Cardiac fibroblast (primary cell): ENCODE results near the gene JAK1.

Experiments used
- DNase-seq, 2 donors: peaks; one replicate each; pipeline versions ENCODE4 v3.0.0 to v3.0.0-alpha.2; 2010; ENCODE audit warnings: low read depth in 2 of 2
- H3K4me3 ChIP-seq, 2 donors: replicated peaks in 1 of 2; 1 replicate in 1 of 2; 2 replicates in 1 of 2; pipeline ENCODE4 v1.5.1; 2011; ENCODE audit warnings: low read depth in 2 of 2, low read length in 2 of 2, mild to moderate bottlenecking in 2 of 2, moderate library complexity in 1 of 2
- TF ChIP-seq, protein P1 (sequence below): IDR thresholded peaks from one replicate; pipeline ENCODE4 v1.5.1; 2011; ENCODE audit warnings: low read depth, mild to moderate bottlenecking, low read length, inconsistent platforms

JAK1 gene

DNA sequence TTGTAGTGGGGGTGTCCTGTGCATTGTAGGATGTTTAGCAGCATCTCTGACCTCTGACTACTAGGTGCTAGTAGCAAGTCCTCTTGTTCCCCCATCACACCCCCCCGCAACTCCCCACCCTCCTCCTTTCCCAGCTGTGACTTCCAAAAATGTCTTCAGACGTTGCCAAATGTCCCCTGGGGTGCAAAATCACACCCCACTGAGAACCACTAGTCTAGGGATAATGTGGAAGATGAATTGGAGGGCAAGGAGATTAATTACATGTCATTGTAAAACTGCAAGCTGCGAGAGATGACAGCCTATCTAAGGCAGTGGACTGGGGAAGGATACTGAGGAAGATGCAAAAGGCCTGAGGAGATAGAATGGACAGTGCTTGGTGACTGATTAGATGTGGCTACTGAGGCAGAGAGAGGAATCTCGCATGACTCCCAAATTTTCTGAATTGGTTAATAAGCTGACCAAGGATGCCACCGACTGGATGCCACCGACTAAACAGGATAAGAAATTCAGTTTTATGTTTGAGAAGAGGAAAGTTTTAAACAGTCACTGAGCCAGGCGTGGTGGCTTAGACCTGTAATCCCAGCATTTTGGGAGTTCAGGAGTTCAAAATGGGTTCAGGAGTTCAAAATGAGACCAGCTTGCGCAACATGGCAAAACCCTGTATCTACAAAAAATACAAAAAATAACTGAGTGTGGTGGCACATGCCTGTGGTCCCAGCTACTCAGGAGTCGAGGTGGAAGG lies 3.1 kb upstream of the JAK1 start:
- peak; percentile 40 to 51 for DNase-seq
- no peak overlapping the region for H3K4me3 ChIP-seq
- TF ChIP-seq, protein P1, sequence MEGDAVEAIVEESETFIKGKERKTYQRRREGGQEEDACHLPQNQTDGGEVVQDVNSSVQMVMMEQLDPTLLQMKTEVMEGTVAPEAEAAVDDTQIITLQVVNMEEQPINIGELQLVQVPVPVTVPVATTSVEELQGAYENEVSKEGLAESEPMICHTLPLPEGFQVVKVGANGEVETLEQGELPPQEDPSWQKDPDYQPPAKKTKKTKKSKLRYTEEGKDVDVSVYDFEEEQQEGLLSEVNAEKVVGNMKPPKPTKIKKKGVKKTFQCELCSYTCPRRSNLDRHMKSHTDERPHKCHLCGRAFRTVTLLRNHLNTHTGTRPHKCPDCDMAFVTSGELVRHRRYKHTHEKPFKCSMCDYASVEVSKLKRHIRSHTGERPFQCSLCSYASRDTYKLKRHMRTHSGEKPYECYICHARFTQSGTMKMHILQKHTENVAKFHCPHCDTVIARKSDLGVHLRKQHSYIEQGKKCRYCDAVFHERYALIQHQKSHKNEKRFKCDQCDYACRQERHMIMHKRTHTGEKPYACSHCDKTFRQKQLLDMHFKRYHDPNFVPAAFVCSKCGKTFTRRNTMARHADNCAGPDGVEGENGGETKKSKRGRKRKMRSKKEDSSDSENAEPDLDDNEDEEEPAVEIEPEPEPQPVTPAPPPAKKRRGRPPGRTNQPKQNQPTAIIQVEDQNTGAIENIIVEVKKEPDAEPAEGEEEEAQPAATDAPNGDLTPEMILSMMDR = peak; percentile 2

DNA sequence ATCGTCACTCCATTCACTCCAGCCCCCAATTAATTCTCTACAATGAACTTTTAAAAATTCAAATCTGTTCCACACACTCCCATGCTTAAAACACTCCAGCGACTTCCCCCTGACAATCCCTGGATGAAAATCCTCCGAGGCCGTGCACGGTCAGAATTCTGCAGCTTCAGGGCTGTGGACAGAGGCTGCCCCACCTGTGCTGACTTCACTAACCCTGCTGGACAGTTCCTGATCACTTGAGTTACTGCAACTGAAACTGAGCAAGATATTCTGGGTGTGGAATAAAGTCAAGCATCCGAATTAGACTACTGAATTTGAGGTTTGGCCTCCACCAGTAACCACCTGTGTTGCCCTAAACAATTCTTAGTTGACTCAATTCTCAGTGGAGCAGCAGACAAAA lies 1.0 kb upstream of the JAK1 start:
- DNase-seq = no peak
- no peak overlapping the region for H3K4me3 ChIP-seq
- TF ChIP-seq, protein P1 = no peak

DNA sequence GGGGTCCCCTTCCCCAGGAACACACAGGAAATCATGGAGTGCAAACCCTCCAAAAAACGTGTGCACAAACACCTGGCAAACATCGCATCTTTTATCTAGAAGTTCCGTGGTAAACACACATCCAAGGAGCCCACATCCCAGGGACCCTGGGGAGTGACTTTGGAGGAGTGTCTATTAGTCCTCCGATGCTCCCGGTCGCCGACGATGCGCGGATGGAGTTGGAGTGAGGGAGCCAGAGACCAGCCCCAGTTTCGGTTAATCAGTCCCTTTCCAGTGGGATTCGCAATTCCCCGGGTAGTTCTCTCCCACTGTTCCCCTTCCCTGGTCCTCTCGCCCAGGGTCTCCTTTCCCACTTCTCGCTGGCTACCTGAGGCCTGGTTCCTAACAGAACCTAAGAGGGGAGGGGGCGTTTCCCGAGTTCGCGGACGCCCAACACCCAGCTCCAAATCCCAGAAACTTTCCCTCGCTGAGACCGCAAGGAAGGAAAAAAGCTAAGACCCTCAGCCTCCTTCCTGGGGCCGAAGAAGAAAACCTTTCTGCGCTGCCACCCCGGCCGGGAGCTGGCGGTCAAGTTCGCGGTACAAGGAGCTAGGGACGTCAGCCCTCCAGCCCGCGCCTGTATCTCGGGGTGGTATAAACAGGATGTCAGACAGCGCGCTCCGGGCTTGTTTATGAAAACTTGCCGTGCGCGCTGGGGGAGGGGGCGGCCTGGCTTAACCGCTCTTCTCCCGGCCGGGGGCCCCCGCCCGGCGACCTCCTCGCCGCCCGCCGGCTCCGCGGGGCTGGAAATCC lies 787 bp downstream of the JAK1 start:
- peak overlapping the region; percentile 73 to 89 for H3K4me3 ChIP-seq
- peak; percentile 65 to 72 for DNase-seq
- TF ChIP-seq, protein P1 = no peak

DNA sequence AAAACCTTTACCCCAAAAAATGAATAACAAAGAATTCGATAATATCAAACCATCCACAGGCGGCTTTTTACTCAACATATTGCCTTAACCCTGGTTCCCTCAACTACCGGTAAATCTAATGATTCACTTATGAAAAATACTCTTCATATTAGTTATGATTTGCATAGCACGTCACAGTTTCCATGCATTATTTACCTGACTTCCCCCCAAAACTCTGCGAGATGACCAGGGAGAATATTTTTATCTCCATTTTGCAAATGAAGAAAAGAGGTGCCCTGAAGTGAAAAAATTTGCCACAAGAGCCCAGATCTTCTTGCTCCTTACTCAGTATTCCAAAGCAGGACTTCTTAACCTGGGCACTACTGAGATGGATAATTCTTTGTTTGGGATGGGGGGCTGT lies 2.9 kb downstream of the JAK1 start:
- DNase-seq = no peak
- TF ChIP-seq, protein P1 = no peak
- no peak overlapping the region for H3K4me3 ChIP-seq

DNA sequence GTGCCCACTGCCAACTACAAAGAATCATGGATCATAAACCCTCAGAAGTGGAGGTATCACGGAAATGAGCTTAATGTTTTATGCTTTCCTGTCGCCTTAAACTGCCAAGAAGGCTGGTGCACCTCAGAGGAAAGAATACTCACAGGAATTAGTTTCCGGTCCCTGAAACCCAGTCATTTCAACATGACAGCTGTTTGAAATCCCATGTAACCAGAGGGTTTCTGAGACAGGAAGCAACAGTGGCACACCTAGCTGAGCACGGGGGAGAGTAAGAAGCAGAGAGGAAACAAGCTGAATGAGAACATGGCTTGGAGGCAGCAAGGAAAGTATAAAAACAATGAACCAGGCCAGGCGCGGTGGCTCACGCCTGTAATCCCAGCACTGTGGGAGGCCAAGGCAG lies 3.9 kb downstream of the JAK1 start:
- no peak for DNase-seq

DNA sequence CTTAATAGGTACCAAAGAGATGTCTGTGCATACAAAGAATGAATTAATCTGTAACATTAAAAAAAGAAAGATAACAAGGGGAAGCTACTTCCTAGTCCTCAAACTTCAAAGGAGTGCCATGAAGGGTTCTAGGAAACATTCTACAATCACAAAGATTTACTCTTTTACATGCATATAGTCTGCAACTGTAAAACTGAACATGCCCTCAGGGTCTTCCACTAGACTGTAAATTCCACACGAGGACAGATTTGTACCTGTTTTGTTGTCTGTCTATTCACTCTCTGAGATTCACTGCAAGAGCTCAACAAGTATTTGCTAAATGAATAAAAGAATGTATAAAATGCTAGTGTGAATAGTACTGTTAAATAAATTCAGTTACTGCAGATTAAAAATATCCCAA lies 4.4 kb downstream of the JAK1 start:
- no peak for DNase-seq
- no peak overlapping the region for H3K4me3 ChIP-seq
- TF ChIP-seq, protein P1 = no peak

More for the DNA sequence above, 3.9 kb downstream of the JAK1 start:
- TF ChIP-seq, protein P1 = no peak
- H3K4me3 ChIP-seq = no peak overlapping the region
